Measurements from ENCODE around the gene MRPL11.

MRPL11 gene

DNA sequence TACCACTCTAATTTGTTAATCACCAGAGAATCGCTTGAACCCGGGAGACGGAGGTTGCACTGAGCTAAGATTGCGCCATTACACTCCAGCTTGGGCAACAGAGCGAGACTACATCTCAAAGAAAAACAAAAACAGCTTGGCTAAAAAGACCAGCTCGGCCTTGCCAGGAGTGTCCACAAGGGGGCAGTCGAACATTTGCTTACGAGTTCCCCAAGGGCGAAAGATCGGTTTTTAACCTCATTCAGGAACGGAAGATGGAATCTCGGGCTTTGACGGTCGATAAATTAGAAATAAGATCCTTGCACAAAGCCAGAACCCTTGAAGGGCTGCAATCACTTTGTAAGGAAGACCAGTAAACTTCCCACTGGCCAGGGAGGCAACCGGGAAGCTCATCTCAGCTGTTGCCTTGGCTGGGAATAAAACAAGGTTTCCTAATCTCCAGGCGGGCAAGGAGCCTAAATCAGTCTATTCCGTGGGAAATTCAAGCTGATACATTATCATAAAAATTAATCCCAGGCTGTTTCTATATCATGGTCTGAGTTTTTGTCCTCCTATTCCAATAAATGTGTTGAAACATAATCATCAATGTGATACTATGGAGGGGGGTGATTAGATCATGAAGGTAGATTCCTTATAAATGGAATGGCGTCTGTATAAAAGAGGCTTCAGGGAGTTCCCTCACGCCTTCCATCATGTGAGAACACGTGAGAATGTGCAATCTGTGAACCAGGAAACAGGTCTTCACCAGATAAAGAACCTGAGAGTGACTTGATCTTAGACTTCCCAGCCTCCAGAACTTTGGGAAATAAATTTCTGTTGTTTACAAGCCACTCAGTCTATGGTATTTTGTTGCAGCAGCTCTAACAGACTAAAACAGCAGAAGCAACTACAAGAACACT lies 52.2 kb downstream of the MRPL11 start:
- peak; percentile 90 for DNase-seq

All from CD4-positive, alpha-beta T cell treated with Interleukin-17A for 4 hours (primary cell).